SK-N-SH (cell line): Measurements from ENCODE around the gene TMEM167A. TPM values are rescaled to one million over a fixed set of nuclear protein-coding genes. Genes with fewer than 3 reads are reported as not detected.

Source experiments
- CTCF ChIA-PET: fragments of 300-600, 350-600 bp; formaldehyde crosslinking; extraction: SDS; loops from one replicate; lab custom pipeline; 2021; lab: Yijun Ruan, JAX
- POLR2A ChIA-PET: fragments of 350-600 bp; sonication (Branson Sonifier 250); formaldehyde crosslinking; extraction: SDS; loops from one replicate; lab custom pipeline; 2020; ENCODE audit warnings: antibody characterized with exemption, inconsistent platforms; lab: Yijun Ruan, JAX
- DNase-seq: peaks from one replicate; pipeline ENCODE4 v3.0.0; 2012
- H2AFZ ChIP-seq: fragments of 200-600 bp; sonication (generic); 2 replicates; pipeline ENCODE4 v1.8.1; 2016; ENCODE audit warnings: antibody characterized with exemption, mild to moderate bottlenecking, low read depth
- H3F3A ChIP-seq: fragments of 200-600 bp; sonication (generic); replicated peaks from 2 replicates; pipeline ENCODE3; 2016; ENCODE audit warnings: antibody characterized with exemption, mild to moderate bottlenecking; ENCODE audit not compliant: insufficient read depth
- H3K27ac ChIP-seq, 2 experiments: fragments of 200-500 bp in 1 of 2; fragments of 200-600 bp in 1 of 2; sonication (Bioruptor generic) in 1 of 2; sonication (generic), shearing (Covaris generic) in 1 of 2; 2 replicates each; pipeline versions ENCODE4 v1.5.1 to v1.6.1; 2014 to 2016; ENCODE audit warnings: low read depth in 2 of 2, inconsistent platforms in 1 of 2, low read length in 1 of 2, mild to moderate bottlenecking in 1 of 2, mixed read lengths in 1 of 2
- H3K27me3 ChIP-seq: fragments of 200-600 bp; sonication (generic), shearing (Covaris generic); 2 replicates; pipeline ENCODE4 v1.6.1; 2016; ENCODE audit warnings: mixed run types; ENCODE audit not compliant: insufficient read depth
- H3K36me3 ChIP-seq, 2 experiments: fragments of 200-500 bp in 1 of 2; fragments of 200-600 bp in 1 of 2; sonication (Bioruptor generic) in 1 of 2; sonication (generic) in 1 of 2; replicated peaks in 1 of 2; 2 replicates each; pipeline versions ENCODE3 to v1.5.1; 2014 to 2016; ENCODE audit warnings: low read length in 1 of 2, mild to moderate bottlenecking in 1 of 2; ENCODE audit not compliant: insufficient read depth in 2 of 2, control insufficient read depth in 1 of 2
- H3K4me1 ChIP-seq, 2 experiments: fragments of 200-500 bp in 1 of 2; fragments of 200-600 bp in 1 of 2; sonication (Bioruptor generic) in 1 of 2; sonication (generic), shearing (Covaris generic) in 1 of 2; 2 replicates each; pipeline versions ENCODE4 v1.5.1 to v1.6.1; 2014 to 2016; ENCODE audit warnings: low read depth in 1 of 2, low read length in 1 of 2, mixed run types in 1 of 2; ENCODE audit not compliant: insufficient read depth in 2 of 2, control insufficient read depth in 1 of 2
- H3K4me2 ChIP-seq: fragments of 200-600 bp; sonication (generic), shearing (Covaris generic); 2 replicates; pipeline ENCODE4 v1.6.1; 2017; ENCODE audit warnings: mixed run types
- H3K4me3 ChIP-seq, 2 experiments: fragments of 200-500 bp in 1 of 2; fragments of 200-600 bp in 1 of 2; sonication (Bioruptor generic) in 1 of 2; sonication (generic), shearing (Covaris generic) in 1 of 2; 2 replicates each; pipeline versions ENCODE4 v1.5.1 to v1.8.1; 2014 to 2016; ENCODE audit warnings: low read depth in 2 of 2, inconsistent platforms in 1 of 2, low read length in 1 of 2, mild to moderate bottlenecking in 1 of 2, mixed read lengths in 1 of 2, moderate library complexity in 1 of 2
- H3K79me2 ChIP-seq: fragments of 200-600 bp; sonication (generic); 2 replicates; pipeline ENCODE4 v1.8.1; 2017; ENCODE audit warnings: mild to moderate bottlenecking; ENCODE audit not compliant: insufficient read depth
- H3K9ac ChIP-seq: fragments of 200-600 bp; sonication (generic); 2 replicates; pipeline ENCODE4 v1.6.1; 2017; ENCODE audit warnings: mixed run types
- H3K9me2 ChIP-seq: fragments of 200-600 bp; sonication (generic); 2 replicates; pipeline ENCODE4 v1.6.1; 2017; ENCODE audit warnings: mixed run types
- H3K9me3 ChIP-seq: fragments of 200-600 bp; sonication (generic); 2 replicates; pipeline ENCODE4 v1.6.1; 2017; ENCODE audit warnings: mixed run types, mild to moderate bottlenecking, moderate library complexity
- H4K20me1 ChIP-seq: fragments of 200-600 bp; sonication (generic); 2 replicates; pipeline ENCODE4 v1.6.1; 2017; ENCODE audit warnings: mild to moderate bottlenecking, mixed run types; ENCODE audit not compliant: insufficient read depth
- EZH2phosphoT487 ChIP-seq: fragments of 200-600 bp; sonication (generic); IDR thresholded peaks from 2 replicates; pipeline ENCODE4 v1.6.1; 2017; ENCODE audit warnings: low read depth, mixed run types, mild to moderate bottlenecking, antibody characterized with exemption, moderate library complexity, borderline replicate concordance
- FOXJ3 ChIP-seq: sonication (generic); formaldehyde crosslinking; IDR thresholded peaks from 2 replicates; pipeline ENCODE4 v1.5.1; 2020; ENCODE audit warnings: mild to moderate bottlenecking, missing genetic modification reagents
- GATA2 ChIP-seq: sonication (generic); formaldehyde crosslinking; IDR thresholded peaks from 2 replicates; pipeline ENCODE4 v1.5.0; 2020; ENCODE audit warnings: mild to moderate bottlenecking, missing genetic modification reagents
- MXI1 ChIP-seq: IDR thresholded peaks from 2 replicates; pipeline ENCODE4 v1.6.1; 2012; ENCODE audit warnings: mild to moderate bottlenecking, low read depth, low read length, improper control_type of control experiment
- POLR2AphosphoS5 ChIP-seq: IDR thresholded peaks from 2 replicates; pipeline ENCODE4 v1.6.1; 2012; ENCODE audit warnings: low read depth, low read length
- RAD21 ChIP-seq: IDR thresholded peaks from 2 replicates; pipeline ENCODE4 v1.6.1; 2012; ENCODE audit warnings: mild to moderate bottlenecking, low read length
- SIN3A ChIP-seq: IDR thresholded peaks from 2 replicates; pipeline ENCODE4 v1.6.1; 2012; ENCODE audit warnings: low read depth, mild to moderate bottlenecking, low read length, moderate library complexity, borderline replicate concordance
- SMC3 ChIP-seq: IDR thresholded peaks from 2 replicates; pipeline ENCODE4 v1.6.1; 2012; ENCODE audit warnings: low read depth, low read length, improper control_type of control experiment
- TAF1 ChIP-seq: IDR thresholded peaks from 2 replicates; pipeline ENCODE4 v1.6.1; 2012; ENCODE audit warnings: low read depth, mild to moderate bottlenecking, low read length, moderate library complexity, borderline replicate concordance
- WGBS: methylation state at CpG from one replicate; pipeline ENCODE4 v1.1.6; 2017; ENCODE audit warnings: low lambda C conversion rate; 5-methylcytosine and 5-hydroxymethylcytosine counted together
- polyA plus RNA-seq, 3 experiments: library from polyadenylated mRNA; depleted of rRNA; stranded (reverse); fragments of >200 nt; gene quantifications; 2 replicates each; pipeline ENCODE4 v1.2.3, GENCODE V29; 2012
- TF ChIP-seq, protein P1 (sequence below): fragments of 200-600 bp; sonication (generic); IDR thresholded peaks from 2 replicates; pipeline ENCODE4 v1.6.1; 2017; ENCODE audit warnings: antibody characterized with exemption, mild to moderate bottlenecking, moderate library complexity
- TF ChIP-seq, protein P2 (sequence below): fragments of 150-350 bp; IDR thresholded peaks from 2 replicates; pipeline ENCODE4 v1.6.1; 2016; ENCODE audit warnings: mild to moderate bottlenecking, low read depth, low read length
- TF ChIP-seq, protein P3 (sequence below): IDR thresholded peaks from 2 replicates; pipeline ENCODE4 v1.6.1; 2012; ENCODE audit warnings: mild to moderate bottlenecking, low read depth, low read length, moderate library complexity
- TF ChIP-seq, protein P4 (sequence below): IDR thresholded peaks from 2 replicates; pipeline ENCODE4 v1.4.0; 2012; ENCODE audit warnings: low read depth, borderline replicate concordance

The TMEM167A gene
- polyA plus RNA-seq, 1 of the 3 experiments (the other 2 are of a cell fraction) = 23.7 TPM

DNA sequence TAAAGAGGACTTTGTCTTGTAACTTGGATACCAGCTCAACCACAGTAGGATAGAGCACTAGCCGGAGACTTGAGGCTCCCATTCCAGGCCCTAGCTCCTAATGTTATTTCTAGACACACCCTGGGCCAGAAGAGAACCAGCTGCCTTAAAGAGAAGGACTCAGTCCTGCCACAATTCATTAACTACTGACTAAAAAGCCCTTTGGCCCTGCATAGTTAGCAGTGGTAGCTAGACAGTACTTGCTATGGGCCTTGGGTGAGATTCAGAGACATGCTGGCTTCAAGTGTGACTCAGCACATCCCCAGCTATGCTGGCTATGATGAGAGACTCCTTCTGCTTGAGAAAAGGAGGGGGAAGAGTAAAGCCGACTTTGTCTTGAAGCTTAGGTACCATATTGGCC is 47.3 kb downstream of the TMEM167A start:
- Histone ChIP-seq H3K9ac (no peak overlapping the region), H3K9me2 (no peaks in the 10 kb centered on the region), H3F3A (no peaks in the 10 kb centered on the region), H3K4me3 (no peak overlapping the region), H3K27ac (no peak overlapping the region), H3K9me3 (no peaks in the 10 kb centered on the region), H3K36me3 (no peaks in the 10 kb centered on the region), H3K4me2 (no peak overlapping the region), H3K79me2 (no peaks in the 10 kb centered on the region), H3K4me1 (peaks cover 0 to 6% of the 10 kb centered on the region in 2 experiments; a peak in 2 of 4 replicates), H2AFZ (no peak overlapping the region), H4K20me1 (no peaks in the 10 kb centered on the region), H3K27me3 (no peaks in the 10 kb centered on the region)
- ChIA-PET POLR2A (no interaction called here), CTCF (no interaction called here)
- TF ChIP-seq, protein P1, sequence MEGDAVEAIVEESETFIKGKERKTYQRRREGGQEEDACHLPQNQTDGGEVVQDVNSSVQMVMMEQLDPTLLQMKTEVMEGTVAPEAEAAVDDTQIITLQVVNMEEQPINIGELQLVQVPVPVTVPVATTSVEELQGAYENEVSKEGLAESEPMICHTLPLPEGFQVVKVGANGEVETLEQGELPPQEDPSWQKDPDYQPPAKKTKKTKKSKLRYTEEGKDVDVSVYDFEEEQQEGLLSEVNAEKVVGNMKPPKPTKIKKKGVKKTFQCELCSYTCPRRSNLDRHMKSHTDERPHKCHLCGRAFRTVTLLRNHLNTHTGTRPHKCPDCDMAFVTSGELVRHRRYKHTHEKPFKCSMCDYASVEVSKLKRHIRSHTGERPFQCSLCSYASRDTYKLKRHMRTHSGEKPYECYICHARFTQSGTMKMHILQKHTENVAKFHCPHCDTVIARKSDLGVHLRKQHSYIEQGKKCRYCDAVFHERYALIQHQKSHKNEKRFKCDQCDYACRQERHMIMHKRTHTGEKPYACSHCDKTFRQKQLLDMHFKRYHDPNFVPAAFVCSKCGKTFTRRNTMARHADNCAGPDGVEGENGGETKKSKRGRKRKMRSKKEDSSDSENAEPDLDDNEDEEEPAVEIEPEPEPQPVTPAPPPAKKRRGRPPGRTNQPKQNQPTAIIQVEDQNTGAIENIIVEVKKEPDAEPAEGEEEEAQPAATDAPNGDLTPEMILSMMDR = no peak
- TF ChIP-seq, protein P2, sequence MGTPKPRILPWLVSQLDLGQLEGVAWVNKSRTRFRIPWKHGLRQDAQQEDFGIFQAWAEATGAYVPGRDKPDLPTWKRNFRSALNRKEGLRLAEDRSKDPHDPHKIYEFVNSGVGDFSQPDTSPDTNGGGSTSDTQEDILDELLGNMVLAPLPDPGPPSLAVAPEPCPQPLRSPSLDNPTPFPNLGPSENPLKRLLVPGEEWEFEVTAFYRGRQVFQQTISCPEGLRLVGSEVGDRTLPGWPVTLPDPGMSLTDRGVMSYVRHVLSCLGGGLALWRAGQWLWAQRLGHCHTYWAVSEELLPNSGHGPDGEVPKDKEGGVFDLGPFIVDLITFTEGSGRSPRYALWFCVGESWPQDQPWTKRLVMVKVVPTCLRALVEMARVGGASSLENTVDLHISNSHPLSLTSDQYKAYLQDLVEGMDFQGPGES = no peak
- TF ChIP-seq MXI1 (no peak), FOXJ3 (CRISPR knock-in tag) (no peak), RAD21 (no peak), GATA2 (no peak)
- no peak for DNase-seq
- WGBS = 91% methylated on average over 2 of the region's 2 CpGs

DNA sequence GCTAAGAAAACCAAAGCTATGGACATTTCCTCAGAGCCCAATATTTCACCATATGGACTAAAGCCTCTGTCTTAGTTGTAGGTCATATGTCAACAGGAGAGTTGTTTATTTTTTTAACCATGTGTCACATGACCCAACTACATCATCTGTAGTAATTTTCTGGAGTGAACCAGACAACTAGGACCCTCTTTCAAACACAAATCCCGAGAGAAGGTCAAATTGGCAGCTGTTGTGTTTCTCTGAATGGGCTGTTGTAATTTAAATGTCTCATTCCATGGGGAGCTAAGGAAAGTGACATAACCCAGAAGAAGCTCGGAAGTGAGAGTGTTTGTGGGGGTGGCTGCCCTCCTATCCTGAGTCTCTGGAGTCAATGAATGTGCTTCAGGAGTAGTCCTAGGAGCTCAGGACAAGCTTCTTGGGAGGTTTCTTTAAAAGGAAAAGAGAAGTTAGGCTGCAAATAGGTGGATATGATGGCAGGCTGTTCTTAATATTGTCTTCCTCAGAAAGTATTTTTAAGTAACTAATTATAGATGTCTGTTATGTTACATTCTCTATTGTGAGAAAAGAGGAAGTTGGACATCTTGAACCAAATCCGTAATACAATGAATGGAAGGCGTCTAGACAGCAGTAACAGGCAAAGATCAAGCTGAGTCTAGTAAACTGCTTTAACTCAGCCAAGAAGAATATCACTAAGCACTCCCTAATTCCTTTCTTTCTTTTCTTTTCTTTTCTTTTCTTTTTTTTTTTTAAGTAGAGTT is 50.1 kb downstream of the TMEM167A start:
- Histone ChIP-seq H4K20me1 (no peaks in the 10 kb centered on the region), H3K9me2 (no peaks in the 10 kb centered on the region), H3K4me2 (no peak overlapping the region), H3F3A (no peaks in the 10 kb centered on the region), H3K4me3 (no peak overlapping the region), H3K27me3 (no peaks in the 10 kb centered on the region), H3K27ac (no peak overlapping the region), H2AFZ (no peak overlapping the region), H3K36me3 (no peaks in the 10 kb centered on the region)
- CTCF ChIA-PET = no interaction called here
- TF ChIP-seq, protein P3, sequence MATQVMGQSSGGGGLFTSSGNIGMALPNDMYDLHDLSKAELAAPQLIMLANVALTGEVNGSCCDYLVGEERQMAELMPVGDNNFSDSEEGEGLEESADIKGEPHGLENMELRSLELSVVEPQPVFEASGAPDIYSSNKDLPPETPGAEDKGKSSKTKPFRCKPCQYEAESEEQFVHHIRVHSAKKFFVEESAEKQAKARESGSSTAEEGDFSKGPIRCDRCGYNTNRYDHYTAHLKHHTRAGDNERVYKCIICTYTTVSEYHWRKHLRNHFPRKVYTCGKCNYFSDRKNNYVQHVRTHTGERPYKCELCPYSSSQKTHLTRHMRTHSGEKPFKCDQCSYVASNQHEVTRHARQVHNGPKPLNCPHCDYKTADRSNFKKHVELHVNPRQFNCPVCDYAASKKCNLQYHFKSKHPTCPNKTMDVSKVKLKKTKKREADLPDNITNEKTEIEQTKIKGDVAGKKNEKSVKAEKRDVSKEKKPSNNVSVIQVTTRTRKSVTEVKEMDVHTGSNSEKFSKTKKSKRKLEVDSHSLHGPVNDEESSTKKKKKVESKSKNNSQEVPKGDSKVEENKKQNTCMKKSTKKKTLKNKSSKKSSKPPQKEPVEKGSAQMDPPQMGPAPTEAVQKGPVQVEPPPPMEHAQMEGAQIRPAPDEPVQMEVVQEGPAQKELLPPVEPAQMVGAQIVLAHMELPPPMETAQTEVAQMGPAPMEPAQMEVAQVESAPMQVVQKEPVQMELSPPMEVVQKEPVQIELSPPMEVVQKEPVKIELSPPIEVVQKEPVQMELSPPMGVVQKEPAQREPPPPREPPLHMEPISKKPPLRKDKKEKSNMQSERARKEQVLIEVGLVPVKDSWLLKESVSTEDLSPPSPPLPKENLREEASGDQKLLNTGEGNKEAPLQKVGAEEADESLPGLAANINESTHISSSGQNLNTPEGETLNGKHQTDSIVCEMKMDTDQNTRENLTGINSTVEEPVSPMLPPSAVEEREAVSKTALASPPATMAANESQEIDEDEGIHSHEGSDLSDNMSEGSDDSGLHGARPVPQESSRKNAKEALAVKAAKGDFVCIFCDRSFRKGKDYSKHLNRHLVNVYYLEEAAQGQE = no peak
- TF ChIP-seq TAF1 = no peak
- TF ChIP-seq SMC3 = no peak
- TF ChIP-seq, protein P4, sequence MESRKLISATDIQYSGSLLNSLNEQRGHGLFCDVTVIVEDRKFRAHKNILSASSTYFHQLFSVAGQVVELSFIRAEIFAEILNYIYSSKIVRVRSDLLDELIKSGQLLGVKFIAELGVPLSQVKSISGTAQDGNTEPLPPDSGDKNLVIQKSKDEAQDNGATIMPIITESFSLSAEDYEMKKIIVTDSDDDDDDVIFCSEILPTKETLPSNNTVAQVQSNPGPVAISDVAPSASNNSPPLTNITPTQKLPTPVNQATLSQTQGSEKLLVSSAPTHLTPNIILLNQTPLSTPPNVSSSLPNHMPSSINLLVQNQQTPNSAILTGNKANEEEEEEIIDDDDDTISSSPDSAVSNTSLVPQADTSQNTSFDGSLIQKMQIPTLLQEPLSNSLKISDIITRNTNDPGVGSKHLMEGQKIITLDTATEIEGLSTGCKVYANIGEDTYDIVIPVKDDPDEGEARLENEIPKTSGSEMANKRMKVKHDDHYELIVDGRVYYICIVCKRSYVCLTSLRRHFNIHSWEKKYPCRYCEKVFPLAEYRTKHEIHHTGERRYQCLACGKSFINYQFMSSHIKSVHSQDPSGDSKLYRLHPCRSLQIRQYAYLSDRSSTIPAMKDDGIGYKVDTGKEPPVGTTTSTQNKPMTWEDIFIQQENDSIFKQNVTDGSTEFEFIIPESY = no peak
- TF ChIP-seq FOXJ3 (CRISPR knock-in tag) = no peak
- no peak for TF ChIP-seq POLR2AphosphoS5
- TF ChIP-seq EZH2phosphoT487 = no peak
- TF ChIP-seq SIN3A = no peak
- TF ChIP-seq, protein P1 = no peak
- TF ChIP-seq, all 33 proteins: peak for 0
- 88% methylated on average over 4 of the region's 4 CpGs for WGBS
- no peaks in the 10 kb centered on the region for H3K79me2 ChIP-seq
- peaks cover 0 to 3% of the 10 kb centered on the region in 2 experiments; a peak in 1 of 4 replicates for H3K4me1 ChIP-seq
- H3K9ac ChIP-seq = no peak overlapping the region
- DNase-seq = no peak
- H3K9me3 ChIP-seq = no peaks in the 10 kb centered on the region
- POLR2A ChIA-PET = no interaction called here
